Left ventricle myocardium inferior (tissue), 1 donor: ENCODE data around the gene SCNN1A. TPM values are rescaled to one million over a fixed set of nuclear protein-coding genes. Genes with fewer than 3 reads are reported as not detected.
A peak's percentile ranks its signal among the peaks of the same experiment; 100 is the strongest.
"Not testable (repeated sequence)": the region's sequence is repeated elsewhere in the genome, so short reads cannot be mapped to it uniquely, and the experiment has no call there.

Experiments
- DNase-seq: peaks from one replicate; pipeline ENCODE4 v3.0.0-alpha.2; 2020
- H3K27ac ChIP-seq: fragments of 200-600 bp; replicated peaks from 2 replicates; pipeline ENCODE4 v1.8.0; 2021
- H3K27me3 ChIP-seq: fragments of 200-600 bp; 2 replicates; pipeline ENCODE4 v1.8.0; 2021; ENCODE audit warnings: low read depth
- H3K36me3 ChIP-seq: fragments of 200-600 bp; 2 replicates; pipeline ENCODE4 v1.8.0; 2021
- H3K4me1 ChIP-seq: fragments of 200-600 bp; 2 replicates; pipeline ENCODE4 v1.8.0; 2021
- H3K4me3 ChIP-seq: fragments of 200-600 bp; 2 replicates; pipeline ENCODE4 v1.8.0; 2021; ENCODE audit warnings: mild to moderate bottlenecking, moderate library complexity
- H3K9me3 ChIP-seq: fragments of 200-600 bp; replicated peaks from 2 replicates; pipeline ENCODE4 v1.8.0; 2021
- intact Hi-C: fragments of 100-400 bp; cut with micrococcal nuclease; formaldehyde crosslinking; loops from one replicate; pipeline ENCODE4 v1.11.0; 2022
- total RNA-seq: library from RNA; stranded (reverse); fragmentation: NEBNext Ultra II Directional; extraction: Animal tissue kit (Norgen Biotek cat#: 25700); gene quantifications from one replicate; pipeline ENCODE4 v1.2.1, GENCODE V29; 2021
- TF ChIP-seq, protein P1 (sequence below): fragments of 200-600 bp; IDR thresholded peaks from 2 replicates; pipeline ENCODE4 v1.8.0; 2021; ENCODE audit warnings: antibody characterized with exemption, mild to moderate bottlenecking, borderline replicate concordance
- donor health status: DM: no; HTN: yes; CAD: no; lungs with severe emphysema.

The SCNN1A gene
- total RNA-seq, 1 donor from 2014 or later, result 0.22 TPM

DNA sequence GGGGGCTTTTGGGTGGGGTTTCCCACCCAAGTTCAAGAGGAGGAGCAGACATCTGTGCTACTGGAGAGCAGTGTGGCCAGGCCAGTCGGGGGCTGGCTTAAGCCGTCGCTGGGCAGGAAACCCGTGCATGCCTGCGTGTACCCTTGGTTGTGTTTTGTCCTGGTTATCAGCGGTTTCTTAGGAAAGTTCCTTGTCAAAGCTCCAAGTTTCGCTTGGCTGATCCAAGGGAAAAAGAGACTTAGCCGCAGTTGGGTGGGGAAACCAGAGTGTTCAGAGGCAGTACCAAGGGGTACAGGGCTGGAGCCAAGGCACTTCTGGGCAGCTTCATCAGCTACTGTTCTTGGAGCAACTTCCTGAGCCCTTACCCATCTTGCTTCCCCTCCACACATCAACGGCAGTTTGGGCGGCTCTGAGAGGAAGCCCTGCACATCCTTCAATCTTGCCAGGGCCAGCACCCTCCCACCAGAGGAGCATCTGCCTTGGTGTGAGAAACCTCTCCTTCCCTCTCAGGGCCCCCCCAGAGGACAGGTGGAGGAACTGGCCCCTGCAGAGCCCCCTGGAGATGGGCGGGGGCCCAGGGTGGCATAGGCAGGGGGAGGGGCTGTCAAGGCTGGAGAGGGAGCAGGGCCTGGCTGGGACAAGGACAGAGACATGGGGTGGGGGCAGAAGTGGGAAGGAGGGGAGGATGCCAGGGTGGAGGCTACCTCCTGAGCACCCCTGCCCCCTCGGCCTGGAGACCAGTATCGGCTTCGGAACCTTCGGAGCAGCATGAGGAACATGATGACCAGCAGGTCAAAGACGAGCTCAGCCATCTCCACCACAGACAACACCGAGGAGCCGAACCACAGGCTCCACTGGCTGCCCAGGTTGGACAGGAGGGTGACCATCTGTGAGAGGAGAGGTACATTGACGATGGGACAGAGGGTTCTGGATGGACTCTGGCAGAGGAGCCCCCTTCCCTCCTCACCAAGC is 27.7 kb downstream of the SCNN1A start:
- DNase-seq, result peak; percentile 61
- intact Hi-C loops, result no loop called here

DNA sequence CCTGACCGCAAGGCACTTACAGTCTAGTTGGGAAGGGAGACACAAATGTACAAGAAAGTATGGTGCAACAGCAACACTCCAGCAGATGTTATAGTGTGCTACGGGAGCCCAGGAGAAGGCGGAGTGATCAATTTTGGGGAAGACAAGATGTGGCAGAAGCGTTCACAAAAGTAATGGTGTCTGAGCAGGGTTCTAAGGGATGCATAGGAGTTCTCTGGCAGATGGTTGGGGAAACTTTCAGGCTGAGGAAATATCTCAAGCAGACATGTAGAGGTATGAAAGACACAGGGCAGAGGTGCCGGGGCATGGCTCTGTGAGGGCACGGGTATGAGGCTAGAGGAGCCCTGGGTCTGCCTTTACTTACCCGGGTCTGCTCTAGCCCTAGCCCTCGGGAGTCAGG is 28.4 kb downstream of the SCNN1A start:
- no peaks in the 10 kb centered on the region for H3K9me3 ChIP-seq
- no peak overlapping the region for H3K4me3 ChIP-seq
- peaks cover 54% of the 10 kb centered on the region for H3K4me1 ChIP-seq
- peak overlapping the region; percentile 77 for H3K27ac ChIP-seq
- H3K27me3 ChIP-seq, result no peaks in the 10 kb centered on the region
- DNase-seq, result no peak
- TF ChIP-seq, protein P1, sequence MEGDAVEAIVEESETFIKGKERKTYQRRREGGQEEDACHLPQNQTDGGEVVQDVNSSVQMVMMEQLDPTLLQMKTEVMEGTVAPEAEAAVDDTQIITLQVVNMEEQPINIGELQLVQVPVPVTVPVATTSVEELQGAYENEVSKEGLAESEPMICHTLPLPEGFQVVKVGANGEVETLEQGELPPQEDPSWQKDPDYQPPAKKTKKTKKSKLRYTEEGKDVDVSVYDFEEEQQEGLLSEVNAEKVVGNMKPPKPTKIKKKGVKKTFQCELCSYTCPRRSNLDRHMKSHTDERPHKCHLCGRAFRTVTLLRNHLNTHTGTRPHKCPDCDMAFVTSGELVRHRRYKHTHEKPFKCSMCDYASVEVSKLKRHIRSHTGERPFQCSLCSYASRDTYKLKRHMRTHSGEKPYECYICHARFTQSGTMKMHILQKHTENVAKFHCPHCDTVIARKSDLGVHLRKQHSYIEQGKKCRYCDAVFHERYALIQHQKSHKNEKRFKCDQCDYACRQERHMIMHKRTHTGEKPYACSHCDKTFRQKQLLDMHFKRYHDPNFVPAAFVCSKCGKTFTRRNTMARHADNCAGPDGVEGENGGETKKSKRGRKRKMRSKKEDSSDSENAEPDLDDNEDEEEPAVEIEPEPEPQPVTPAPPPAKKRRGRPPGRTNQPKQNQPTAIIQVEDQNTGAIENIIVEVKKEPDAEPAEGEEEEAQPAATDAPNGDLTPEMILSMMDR, result no peak
- no peaks in the 10 kb centered on the region for H3K36me3 ChIP-seq
- intact Hi-C loops, result no loop called here

More for the DNA sequence above, 27.7 kb downstream of the SCNN1A start:
- peak overlapping the region; percentile 32 for H3K4me3 ChIP-seq
- no peaks in the 10 kb centered on the region for H3K36me3 ChIP-seq
- no peaks in the 10 kb centered on the region for H3K9me3 ChIP-seq
- TF ChIP-seq, protein P1, result no peak
- peak overlapping the region; percentile 77 for H3K27ac ChIP-seq
- H3K27me3 ChIP-seq, result no peaks in the 10 kb centered on the region
- H3K4me1 ChIP-seq, result peaks cover 54% of the 10 kb centered on the region

DNA sequence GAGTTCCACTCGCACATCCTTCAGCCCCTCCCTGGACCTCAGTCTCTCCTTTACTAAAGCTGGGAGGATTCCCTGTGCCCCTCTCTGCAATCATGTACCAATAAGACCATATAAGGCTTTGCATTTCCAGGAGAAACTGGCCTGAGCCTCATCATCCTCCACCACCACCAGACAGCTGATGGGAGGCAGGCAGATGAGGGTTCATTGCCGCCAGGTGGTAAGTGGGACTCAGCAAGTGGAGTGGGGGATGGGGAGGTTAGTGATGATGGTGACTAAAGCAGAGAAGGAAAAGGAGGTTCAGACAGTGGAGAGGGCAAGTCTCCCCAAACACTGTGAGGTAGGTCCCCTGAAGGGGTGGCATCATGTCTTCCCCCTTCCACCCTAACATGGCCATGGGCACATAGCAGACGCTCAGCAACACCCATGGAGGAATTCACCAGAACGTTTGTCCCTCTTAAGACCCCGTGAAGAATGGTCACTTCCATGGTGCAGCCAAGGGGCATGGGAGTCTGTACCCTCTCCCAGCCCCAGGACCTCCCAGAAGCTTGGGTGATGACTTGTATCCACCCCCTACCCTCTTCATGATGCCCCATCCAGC is 29.0 kb downstream of the SCNN1A start:
- TF ChIP-seq, protein P1, result no peak
- intact Hi-C loops, result no loop called here
- peak overlapping the region; percentile 77 for H3K27ac ChIP-seq
- no peak overlapping the region for H3K4me3 ChIP-seq
- H3K36me3 ChIP-seq, result no peaks in the 10 kb centered on the region
- H3K4me1 ChIP-seq, result peaks cover 59% of the 10 kb centered on the region
- no peaks in the 10 kb centered on the region for H3K9me3 ChIP-seq
- H3K27me3 ChIP-seq, result no peaks in the 10 kb centered on the region
- no peak for DNase-seq

DNA sequence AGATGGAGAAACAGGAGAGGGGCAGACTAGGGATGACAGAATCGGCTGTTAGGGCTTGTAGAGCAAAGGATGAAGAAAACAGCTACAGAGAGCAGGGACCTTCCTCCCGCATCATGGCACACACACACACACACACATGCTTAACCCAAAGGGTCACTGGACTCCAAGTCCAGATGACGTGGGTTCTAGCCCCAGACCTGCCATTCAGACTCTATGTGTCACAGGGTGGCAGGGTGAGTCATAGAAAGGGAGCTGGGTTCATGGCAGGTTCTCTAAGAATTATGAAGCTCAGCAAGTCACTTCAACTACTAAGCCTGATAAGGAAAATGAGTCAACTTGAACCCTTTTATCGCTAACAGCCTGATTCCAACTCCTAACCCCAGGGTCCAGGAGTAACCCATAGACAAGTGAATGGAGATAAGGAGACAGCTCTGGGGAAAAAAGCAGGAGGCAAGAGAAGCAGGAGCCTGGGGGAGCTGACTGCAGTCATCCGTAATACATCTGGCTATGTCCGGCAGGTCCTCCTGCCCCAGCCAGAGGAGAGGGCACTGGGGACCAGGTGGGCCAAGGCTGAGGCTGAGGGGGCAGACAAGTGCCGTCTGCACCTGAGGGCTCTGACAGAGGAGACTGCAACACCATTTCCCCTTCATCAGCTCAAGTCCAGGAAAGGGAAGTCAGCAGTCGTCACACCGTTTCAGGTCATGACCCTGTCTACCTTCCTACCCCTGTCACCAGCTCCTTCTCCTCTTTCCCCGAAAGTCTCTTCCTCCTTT is 29.9 kb downstream of the SCNN1A start:
- intact Hi-C loops, result no loop called here
- peaks cover 67% of the 10 kb centered on the region for H3K4me1 ChIP-seq

DNA sequence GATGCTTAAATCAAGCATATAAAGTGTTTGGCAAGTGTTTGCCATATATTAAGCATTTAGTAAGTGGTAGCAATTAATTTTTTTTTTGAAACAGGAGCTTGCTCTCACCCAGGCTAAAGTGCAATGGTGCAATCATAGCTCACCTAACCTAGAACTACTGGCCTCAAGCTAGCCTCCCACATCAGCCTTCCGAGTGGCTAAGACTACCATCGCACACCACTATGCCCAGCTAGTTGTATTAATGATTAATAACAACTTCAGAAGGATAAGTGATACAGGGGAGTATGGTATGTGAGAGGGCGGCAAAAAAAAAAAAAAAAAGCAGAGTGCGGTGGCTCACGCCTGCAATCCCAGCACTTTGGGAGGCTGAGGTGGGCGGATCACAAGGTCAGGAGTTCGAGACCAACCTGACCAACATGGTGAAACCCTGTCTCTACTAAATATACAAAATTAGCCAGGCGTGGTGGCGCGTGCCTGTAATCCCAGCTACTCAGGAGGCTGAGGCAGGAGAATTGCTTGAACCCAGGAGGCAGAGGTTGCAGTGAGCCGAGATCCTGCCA is 31.2 kb downstream of the SCNN1A start:
- H3K27ac ChIP-seq, result peak overlapping the region; percentile 99
- H3K4me3 ChIP-seq, H3K9me3 ChIP-seq, intact Hi-C loops, H3K27me3 ChIP-seq, DNase-seq, H3K36me3 ChIP-seq: not testable (repeated sequence)
- H3K4me1 ChIP-seq, result peaks cover 80% of the 10 kb centered on the region

More for the DNA sequence above, 29.9 kb downstream of the SCNN1A start:
- no peak overlapping the region for H3K4me3 ChIP-seq
- TF ChIP-seq, protein P1, result no peak
- H3K36me3 ChIP-seq, result no peaks in the 10 kb centered on the region
- H3K9me3 ChIP-seq, result no peaks in the 10 kb centered on the region
- H3K27ac ChIP-seq, result peak overlapping the region; percentile 77
- DNase-seq, result no peak
- no peaks in the 10 kb centered on the region for H3K27me3 ChIP-seq
